ENCODE results near the gene PWP2. TPM values are rescaled to one million over a fixed set of nuclear protein-coding genes. Genes with fewer than 3 reads are reported as not detected.

The PWP2 gene
- total RNA-seq, 1 experiment from 2014 or later, result 8.2 TPM

DNA sequence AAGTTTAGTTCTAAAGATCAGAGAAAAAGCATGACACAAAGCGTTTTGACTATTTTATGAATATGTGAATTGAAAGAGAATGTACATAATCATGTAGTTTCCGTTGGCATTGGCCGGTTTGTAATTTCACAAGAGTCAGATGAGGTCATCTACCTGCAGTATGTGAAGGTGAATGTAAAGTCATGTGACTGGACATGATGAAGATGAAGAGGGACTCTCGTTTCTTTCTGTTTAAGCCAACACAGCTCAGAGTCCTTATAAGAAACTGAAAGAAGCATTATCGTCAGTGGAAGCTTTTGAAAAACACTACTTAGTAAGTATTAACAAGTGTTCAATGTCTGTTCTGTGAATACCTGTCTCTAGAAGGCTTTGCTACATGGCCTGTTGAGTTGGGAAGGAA lies 30.9 kb upstream of the PWP2 start:
- H3K9me2 ChIP-seq (replicated peaks; ENCODE audit: low read length), result no peaks in the 10 kb centered on the region
- H4K20me1 ChIP-seq (ENCODE audit: low read length), result no peaks in the 10 kb centered on the region
- intact Hi-C loops (cut with micrococcal nuclease), result no loop called here
- no peak overlapping the region for H3K4me2 ChIP-seq (ENCODE audit: low read length)
- no peaks in the 10 kb centered on the region for H3K27me3 ChIP-seq (ENCODE audit: low read length)
- H3K79me2 ChIP-seq (ENCODE audit: low read length), result no peaks in the 10 kb centered on the region
- ATAC-seq, result no peak
- CTCF ChIA-PET, result no interaction called here
- H3K36me3 ChIP-seq (ENCODE audit: low read depth, low read length), result peaks cover 49% of the 10 kb centered on the region
- H3F3A ChIP-seq (ENCODE audit: low read length, unreplicated experiment), result no peaks in the 10 kb centered on the region
- H3K9ac ChIP-seq (ENCODE audit: low read length), result no peak overlapping the region
- no peaks in the 10 kb centered on the region for H3K4me1 ChIP-seq (ENCODE audit: insufficient read depth, low read length)
- H2AFZ ChIP-seq (ENCODE audit: low read length), result no peak overlapping the region
- H3K9me3 ChIP-seq (ENCODE audit: low read length), result no peaks in the 10 kb centered on the region
- no peak overlapping the region for H3K27ac ChIP-seq (ENCODE audit: low read length)
- POLR2A ChIA-PET (ENCODE audit: unreplicated experiment), result no interaction called here
- DNase-seq, result no peak
- no peak overlapping the region for H3K4me3 ChIP-seq (ENCODE audit: low read length)
- no TSS peak for BruUV-seq (replicated peaks)
- TF ChIP-seq EZH2phosphoT487 (IDR thresholded peaks at IDR 0.05; ENCODE audit: borderline replicate concordance, low read length) (no peak), EZH2 (IDR thresholded peaks at IDR 0.05; ENCODE audit: low read length, unreplicated experiment) (no peak)
- TF ChIP-seq, protein P1, sequence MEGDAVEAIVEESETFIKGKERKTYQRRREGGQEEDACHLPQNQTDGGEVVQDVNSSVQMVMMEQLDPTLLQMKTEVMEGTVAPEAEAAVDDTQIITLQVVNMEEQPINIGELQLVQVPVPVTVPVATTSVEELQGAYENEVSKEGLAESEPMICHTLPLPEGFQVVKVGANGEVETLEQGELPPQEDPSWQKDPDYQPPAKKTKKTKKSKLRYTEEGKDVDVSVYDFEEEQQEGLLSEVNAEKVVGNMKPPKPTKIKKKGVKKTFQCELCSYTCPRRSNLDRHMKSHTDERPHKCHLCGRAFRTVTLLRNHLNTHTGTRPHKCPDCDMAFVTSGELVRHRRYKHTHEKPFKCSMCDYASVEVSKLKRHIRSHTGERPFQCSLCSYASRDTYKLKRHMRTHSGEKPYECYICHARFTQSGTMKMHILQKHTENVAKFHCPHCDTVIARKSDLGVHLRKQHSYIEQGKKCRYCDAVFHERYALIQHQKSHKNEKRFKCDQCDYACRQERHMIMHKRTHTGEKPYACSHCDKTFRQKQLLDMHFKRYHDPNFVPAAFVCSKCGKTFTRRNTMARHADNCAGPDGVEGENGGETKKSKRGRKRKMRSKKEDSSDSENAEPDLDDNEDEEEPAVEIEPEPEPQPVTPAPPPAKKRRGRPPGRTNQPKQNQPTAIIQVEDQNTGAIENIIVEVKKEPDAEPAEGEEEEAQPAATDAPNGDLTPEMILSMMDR (conservative IDR thresholded peaks at IDR 0.05; ENCODE audit: low read depth, low read length), result no peak

DNA sequence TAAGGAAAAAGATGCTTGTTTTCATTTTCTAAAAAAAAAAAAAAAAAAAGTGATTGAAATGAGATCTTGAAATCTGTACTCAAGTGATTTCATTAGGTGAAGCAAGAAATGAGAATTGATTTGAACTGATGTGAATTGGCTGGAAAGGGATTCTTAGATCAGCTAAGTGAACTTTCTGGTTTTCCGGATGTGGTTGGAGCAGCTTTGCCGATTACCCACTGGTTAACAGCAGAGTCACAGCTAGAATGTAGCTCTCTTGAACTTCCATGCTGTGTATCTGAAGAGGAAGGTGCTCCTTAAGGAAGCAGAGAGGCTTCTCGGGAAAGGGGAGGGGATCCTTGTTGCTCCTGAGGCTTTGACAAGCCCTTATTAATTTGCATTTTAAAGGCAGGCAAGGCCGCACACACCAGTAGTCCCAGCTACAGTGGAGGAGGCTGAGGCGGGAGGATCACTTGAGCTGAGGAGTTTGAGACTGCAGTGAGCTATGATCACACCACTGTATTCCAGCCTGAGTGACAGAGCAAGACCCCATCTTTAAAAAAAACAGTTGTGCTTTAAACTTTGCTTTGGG lies 28.7 kb upstream of the PWP2 start:
- Histone ChIP-seq H3K27me3 (ENCODE audit: low read length) (no peaks in the 10 kb centered on the region), H3K9ac (ENCODE audit: low read length) (no peak overlapping the region), H3K27ac (ENCODE audit: low read length) (no peak overlapping the region), H3K4me3 (ENCODE audit: low read length) (no peak overlapping the region), H3F3A (ENCODE audit: low read length, unreplicated experiment) (no peaks in the 10 kb centered on the region), H3K4me1 (ENCODE audit: insufficient read depth, low read length) (no peaks in the 10 kb centered on the region), H3K9me2 (replicated peaks; ENCODE audit: low read length) (no peaks in the 10 kb centered on the region), H2AFZ (ENCODE audit: low read length) (no peak overlapping the region), H3K9me3 (ENCODE audit: low read length) (no peaks in the 10 kb centered on the region), H4K20me1 (ENCODE audit: low read length) (no peaks in the 10 kb centered on the region), H3K36me3 (ENCODE audit: low read depth, low read length) (peaks cover 58% of the 10 kb centered on the region), H3K4me2 (ENCODE audit: low read length) (no peak overlapping the region), H3K79me2 (ENCODE audit: low read length) (no peaks in the 10 kb centered on the region)
- ChIA-PET CTCF (no interaction called here), POLR2A (ENCODE audit: unreplicated experiment) (no interaction called here)
- intact Hi-C loops (cut with micrococcal nuclease), result no loop called here
- ATAC-seq (no peak), DNase-seq (no peak)
- TF ChIP-seq EZH2phosphoT487 (IDR thresholded peaks at IDR 0.05; ENCODE audit: borderline replicate concordance, low read length), result no peak
- TF ChIP-seq, protein P1 (conservative IDR thresholded peaks at IDR 0.05; ENCODE audit: low read depth, low read length), result no peak
- TF ChIP-seq EZH2 (IDR thresholded peaks at IDR 0.05; ENCODE audit: low read length, unreplicated experiment), result no peak
- no TSS peak for BruUV-seq (replicated peaks)

DNA sequence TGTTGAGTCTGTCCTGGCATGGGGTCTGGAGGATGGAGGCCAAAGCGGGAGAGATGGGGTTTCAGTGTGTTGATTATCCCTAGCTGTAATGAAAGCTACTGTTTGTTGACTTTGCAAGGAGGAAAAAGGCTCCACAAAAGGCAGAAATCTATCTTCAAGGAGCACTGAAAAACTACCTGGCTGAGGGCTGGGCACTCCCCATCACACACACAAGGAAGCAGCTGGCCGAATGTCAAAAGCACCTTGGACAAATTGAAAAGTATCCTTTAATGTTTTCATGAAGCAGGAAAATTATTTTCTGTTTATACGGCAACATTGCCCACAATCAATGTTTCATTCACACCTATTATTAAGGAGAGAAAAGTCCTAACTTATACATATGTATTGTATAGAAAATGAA lies 27.8 kb upstream of the PWP2 start:
- intact Hi-C loops (cut with micrococcal nuclease), result no loop called here
- no peaks in the 10 kb centered on the region for H3F3A ChIP-seq (ENCODE audit: low read length, unreplicated experiment)
- no peaks in the 10 kb centered on the region for H3K9me3 ChIP-seq (ENCODE audit: low read length)
- H3K79me2 ChIP-seq (ENCODE audit: low read length), result no peaks in the 10 kb centered on the region
- no peak overlapping the region for H3K9ac ChIP-seq (ENCODE audit: low read length)
- ATAC-seq, result no peak
- H3K4me3 ChIP-seq (ENCODE audit: low read length), result no peak overlapping the region
- BruUV-seq (replicated peaks), result no TSS peak
- no peaks in the 10 kb centered on the region for H3K27me3 ChIP-seq (ENCODE audit: low read length)
- no peaks in the 10 kb centered on the region for H4K20me1 ChIP-seq (ENCODE audit: low read length)
- ChIA-PET CTCF (no interaction called here), POLR2A (ENCODE audit: unreplicated experiment) (no interaction called here)
- peaks cover 59% of the 10 kb centered on the region for H3K36me3 ChIP-seq (ENCODE audit: low read depth, low read length)
- H2AFZ ChIP-seq (ENCODE audit: low read length), result no peak overlapping the region
- no peaks in the 10 kb centered on the region for H3K4me1 ChIP-seq (ENCODE audit: insufficient read depth, low read length)
- no peak overlapping the region for H3K4me2 ChIP-seq (ENCODE audit: low read length)
- DNase-seq, result no peak
- no peak overlapping the region for H3K27ac ChIP-seq (ENCODE audit: low read length)
- TF ChIP-seq, protein P1 (conservative IDR thresholded peaks at IDR 0.05; ENCODE audit: low read depth, low read length), result no peak
- TF ChIP-seq EZH2phosphoT487 (IDR thresholded peaks at IDR 0.05; ENCODE audit: borderline replicate concordance, low read length) (no peak), EZH2 (IDR thresholded peaks at IDR 0.05; ENCODE audit: low read length, unreplicated experiment) (no peak)
- no peaks in the 10 kb centered on the region for H3K9me2 ChIP-seq (replicated peaks; ENCODE audit: low read length)
